SK-N-SH (cell line): Measurements from ENCODE around the gene LRRC32. TPM values are rescaled to one million over a fixed set of nuclear protein-coding genes. Genes with fewer than 3 reads are reported as not detected.
A peak's percentile ranks its signal among the peaks of the same experiment; 100 is the strongest.

Experiments
- CTCF ChIA-PET: fragments of 300-600, 350-600 bp; formaldehyde crosslinking; extraction: SDS; loops from one replicate; lab custom pipeline; 2021; lab: Yijun Ruan, JAX
- POLR2A ChIA-PET: fragments of 350-600 bp; sonication (Branson Sonifier 250); formaldehyde crosslinking; extraction: SDS; loops from one replicate; lab custom pipeline; 2020; ENCODE audit warnings: antibody characterized with exemption, inconsistent platforms; lab: Yijun Ruan, JAX
- DNase-seq: peaks from one replicate; pipeline ENCODE4 v3.0.0; 2012
- H2AFZ ChIP-seq: fragments of 200-600 bp; sonication (generic); 2 replicates; pipeline ENCODE4 v1.8.1; 2016; ENCODE audit warnings: antibody characterized with exemption, mild to moderate bottlenecking, low read depth
- H3F3A ChIP-seq: fragments of 200-600 bp; sonication (generic); replicated peaks from 2 replicates; pipeline ENCODE3; 2016; ENCODE audit warnings: antibody characterized with exemption, mild to moderate bottlenecking; ENCODE audit not compliant: insufficient read depth
- H3K27ac ChIP-seq, 2 experiments: fragments of 200-500 bp in 1 of 2; fragments of 200-600 bp in 1 of 2; sonication (Bioruptor generic) in 1 of 2; sonication (generic), shearing (Covaris generic) in 1 of 2; 2 replicates each; pipeline versions ENCODE4 v1.5.1 to v1.6.1; 2014 to 2016; ENCODE audit warnings: low read depth in 2 of 2, inconsistent platforms in 1 of 2, low read length in 1 of 2, mild to moderate bottlenecking in 1 of 2, mixed read lengths in 1 of 2
- H3K27me3 ChIP-seq: fragments of 200-600 bp; sonication (generic), shearing (Covaris generic); 2 replicates; pipeline ENCODE4 v1.6.1; 2016; ENCODE audit warnings: mixed run types; ENCODE audit not compliant: insufficient read depth
- H3K36me3 ChIP-seq, 2 experiments: fragments of 200-500 bp in 1 of 2; fragments of 200-600 bp in 1 of 2; sonication (Bioruptor generic) in 1 of 2; sonication (generic) in 1 of 2; replicated peaks in 1 of 2; 2 replicates each; pipeline versions ENCODE3 to v1.5.1; 2014 to 2016; ENCODE audit warnings: low read length in 1 of 2, mild to moderate bottlenecking in 1 of 2; ENCODE audit not compliant: insufficient read depth in 2 of 2, control insufficient read depth in 1 of 2
- H3K4me1 ChIP-seq, 2 experiments: fragments of 200-500 bp in 1 of 2; fragments of 200-600 bp in 1 of 2; sonication (Bioruptor generic) in 1 of 2; sonication (generic), shearing (Covaris generic) in 1 of 2; 2 replicates each; pipeline versions ENCODE4 v1.5.1 to v1.6.1; 2014 to 2016; ENCODE audit warnings: low read depth in 1 of 2, low read length in 1 of 2, mixed run types in 1 of 2; ENCODE audit not compliant: insufficient read depth in 2 of 2, control insufficient read depth in 1 of 2
- H3K4me2 ChIP-seq: fragments of 200-600 bp; sonication (generic), shearing (Covaris generic); 2 replicates; pipeline ENCODE4 v1.6.1; 2017; ENCODE audit warnings: mixed run types
- H3K4me3 ChIP-seq, 2 experiments: fragments of 200-500 bp in 1 of 2; fragments of 200-600 bp in 1 of 2; sonication (Bioruptor generic) in 1 of 2; sonication (generic), shearing (Covaris generic) in 1 of 2; 2 replicates each; pipeline versions ENCODE4 v1.5.1 to v1.8.1; 2014 to 2016; ENCODE audit warnings: low read depth in 2 of 2, inconsistent platforms in 1 of 2, low read length in 1 of 2, mild to moderate bottlenecking in 1 of 2, mixed read lengths in 1 of 2, moderate library complexity in 1 of 2
- H3K79me2 ChIP-seq: fragments of 200-600 bp; sonication (generic); 2 replicates; pipeline ENCODE4 v1.8.1; 2017; ENCODE audit warnings: mild to moderate bottlenecking; ENCODE audit not compliant: insufficient read depth
- H3K9ac ChIP-seq: fragments of 200-600 bp; sonication (generic); 2 replicates; pipeline ENCODE4 v1.6.1; 2017; ENCODE audit warnings: mixed run types
- H3K9me2 ChIP-seq: fragments of 200-600 bp; sonication (generic); 2 replicates; pipeline ENCODE4 v1.6.1; 2017; ENCODE audit warnings: mixed run types
- H3K9me3 ChIP-seq: fragments of 200-600 bp; sonication (generic); 2 replicates; pipeline ENCODE4 v1.6.1; 2017; ENCODE audit warnings: mixed run types, mild to moderate bottlenecking, moderate library complexity
- H4K20me1 ChIP-seq: fragments of 200-600 bp; sonication (generic); 2 replicates; pipeline ENCODE4 v1.6.1; 2017; ENCODE audit warnings: mild to moderate bottlenecking, mixed run types; ENCODE audit not compliant: insufficient read depth
- EZH2phosphoT487 ChIP-seq: fragments of 200-600 bp; sonication (generic); IDR thresholded peaks from 2 replicates; pipeline ENCODE4 v1.6.1; 2017; ENCODE audit warnings: low read depth, mixed run types, mild to moderate bottlenecking, antibody characterized with exemption, moderate library complexity, borderline replicate concordance
- FOXJ3 ChIP-seq: sonication (generic); formaldehyde crosslinking; IDR thresholded peaks from 2 replicates; pipeline ENCODE4 v1.5.1; 2020; ENCODE audit warnings: mild to moderate bottlenecking, missing genetic modification reagents
- GATA2 ChIP-seq: sonication (generic); formaldehyde crosslinking; IDR thresholded peaks from 2 replicates; pipeline ENCODE4 v1.5.0; 2020; ENCODE audit warnings: mild to moderate bottlenecking, missing genetic modification reagents
- JUND ChIP-seq: IDR thresholded peaks from 2 replicates; pipeline ENCODE4 v1.4.0; 2012
- MEF2A ChIP-seq: IDR thresholded peaks from 2 replicates; pipeline ENCODE4 v1.4.0; 2012; ENCODE audit warnings: low read depth, borderline replicate concordance
- MXI1 ChIP-seq: IDR thresholded peaks from 2 replicates; pipeline ENCODE4 v1.6.1; 2012; ENCODE audit warnings: mild to moderate bottlenecking, low read depth, low read length, improper control_type of control experiment
- PBX3 ChIP-seq: IDR thresholded peaks from 2 replicates; pipeline ENCODE4; 2012
- POLR2AphosphoS5 ChIP-seq: IDR thresholded peaks from 2 replicates; pipeline ENCODE4 v1.6.1; 2012; ENCODE audit warnings: low read depth, low read length
- REST ChIP-seq: IDR thresholded peaks from 2 replicates; pipeline ENCODE4 v1.6.1; 2012; ENCODE audit warnings: mild to moderate bottlenecking, low read depth, low read length, moderate library complexity
- SMC3 ChIP-seq: IDR thresholded peaks from 2 replicates; pipeline ENCODE4 v1.6.1; 2012; ENCODE audit warnings: low read depth, low read length, improper control_type of control experiment
- USF1 ChIP-seq: IDR thresholded peaks from 2 replicates; pipeline ENCODE4 v1.4.0; 2012; ENCODE audit warnings: low read depth, borderline replicate concordance
- USF2 ChIP-seq: fragments of 150-350 bp; IDR thresholded peaks from 2 replicates; pipeline ENCODE4 v1.6.1; 2017; ENCODE audit warnings: antibody characterized with exemption, low read length, low read depth, borderline replicate concordance
- WGBS: methylation state at CpG from one replicate; pipeline ENCODE4 v1.1.6; 2017; ENCODE audit warnings: low lambda C conversion rate; 5-methylcytosine and 5-hydroxymethylcytosine counted together
- polyA plus RNA-seq, 3 experiments: library from polyadenylated mRNA; depleted of rRNA; stranded (reverse); fragments of >200 nt; gene quantifications; 2 replicates each; pipeline ENCODE4 v1.2.3, GENCODE V29; 2012
- TF ChIP-seq, protein P1 (sequence below): fragments of 150-350 bp; IDR thresholded peaks from 2 replicates; pipeline ENCODE4 v1.6.1; 2016; ENCODE audit warnings: mild to moderate bottlenecking, low read depth, low read length

The LRRC32 gene
- polyA plus RNA-seq, 1 of the 3 experiments (the other 2 are of a cell fraction) = 0.43 TPM

- Histone ChIP-seq H3F3A (no peaks in the 10 kb centered on the region), H3K36me3 (no peaks in the 10 kb centered on the region), H2AFZ (no peak overlapping the region), H3K4me2 (no peak overlapping the region), H3K9me2 (no peaks in the 10 kb centered on the region), H3K79me2 (no peaks in the 10 kb centered on the region), H3K27me3 (no peaks in the 10 kb centered on the region), H3K4me3 (no peak overlapping the region), H4K20me1 (no peaks in the 10 kb centered on the region), H3K4me1 (peaks cover 0 to 5% of the 10 kb centered on the region in 2 experiments; a peak in 1 of 4 replicates), H3K9me3 (no peaks in the 10 kb centered on the region), H3K9ac (no peak overlapping the region), H3K27ac (no peak overlapping the region)
- DNase-seq = peak; percentile 20
- TF ChIP-seq JUND = no peak
- no peak for TF ChIP-seq USF1
- TF ChIP-seq EZH2phosphoT487 = no peak
- TF ChIP-seq MXI1 = no peak
- TF ChIP-seq FOXJ3 (CRISPR knock-in tag) = no peak
- TF ChIP-seq SMC3 = no peak
- no peak for TF ChIP-seq PBX3
- TF ChIP-seq, protein P1, sequence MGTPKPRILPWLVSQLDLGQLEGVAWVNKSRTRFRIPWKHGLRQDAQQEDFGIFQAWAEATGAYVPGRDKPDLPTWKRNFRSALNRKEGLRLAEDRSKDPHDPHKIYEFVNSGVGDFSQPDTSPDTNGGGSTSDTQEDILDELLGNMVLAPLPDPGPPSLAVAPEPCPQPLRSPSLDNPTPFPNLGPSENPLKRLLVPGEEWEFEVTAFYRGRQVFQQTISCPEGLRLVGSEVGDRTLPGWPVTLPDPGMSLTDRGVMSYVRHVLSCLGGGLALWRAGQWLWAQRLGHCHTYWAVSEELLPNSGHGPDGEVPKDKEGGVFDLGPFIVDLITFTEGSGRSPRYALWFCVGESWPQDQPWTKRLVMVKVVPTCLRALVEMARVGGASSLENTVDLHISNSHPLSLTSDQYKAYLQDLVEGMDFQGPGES = no peak
- no peak for TF ChIP-seq POLR2AphosphoS5
- TF ChIP-seq USF2 = no peak
- no peak for TF ChIP-seq MEF2A
- no peak for TF ChIP-seq GATA2 (CRISPR knock-in tag)
- TF ChIP-seq REST = no peak
- WGBS = 90% methylated on average over 4 of the region's 6 CpGs
- ChIA-PET POLR2A (no interaction called here), CTCF (interaction anchor here (1.0 kb wide), 1 partner anchor 14 kb away, joined by 3 read pairs; no protein-coding TSS in a partner anchor)
Measured at GRCh38 chr11:76665921-76666351, 4.6 kb downstream of the LRRC32 start.
